Activated CD4-positive, alpha-beta memory T cell treated with anti-CD3 and anti-CD28 coated beads, Interleukin-2, amount 10 ng/mL, durations not matched to agents 7 days and 5 days (primary cell): ENCODE results near the gene PDZK1. TPM values are rescaled to one million over a fixed set of nuclear protein-coding genes. Genes with fewer than 3 reads are reported as not detected.
A peak's percentile ranks its signal among the peaks of the same experiment; 100 is the strongest.
"Not testable (repeated sequence)": the region's sequence is repeated elsewhere in the genome, so short reads cannot be mapped to it uniquely, and the experiment has no call there.

ENCODE experiments used
- CTCF ChIA-PET: fragments of 350-600 bp; sonication (Branson Sonifier 250); formaldehyde crosslinking; loops from one replicate; lab custom pipeline; 2021; ENCODE audit warnings: antibody characterized with exemption, inconsistent platforms; lab: Charles Lee
- POLR2A ChIA-PET: fragments of 350-600 bp; sonication (Branson Sonifier 250); formaldehyde crosslinking; loops from one replicate; lab custom pipeline; 2021; ENCODE audit warnings: antibody characterized with exemption; lab: Charles Lee
- DNase-seq: peaks from one replicate; pipeline ENCODE4 v3.0.0-alpha.2; 2020
- H3K27ac Mint-ChIP-seq: one replicate; pipeline ENCODE4 v1.8.0; 2021; ENCODE audit warnings: mild to moderate bottlenecking, mixed read lengths
- H3K27me3 Mint-ChIP-seq: one replicate; pipeline ENCODE4 v1.8.0; 2021; ENCODE audit warnings: mixed read lengths
- H3K36me3 Mint-ChIP-seq: one replicate; pipeline ENCODE4 v1.8.0; 2021; ENCODE audit warnings: low read depth, mixed read lengths
- H3K4me1 Mint-ChIP-seq: one replicate; pipeline ENCODE4 v1.8.0; 2021; ENCODE audit warnings: mixed read lengths
- H3K4me3 Mint-ChIP-seq: one replicate; pipeline ENCODE4 v1.8.0; 2021; ENCODE audit warnings: mild to moderate bottlenecking, mixed read lengths
- H3K9me3 Mint-ChIP-seq: one replicate; pipeline ENCODE4 v1.8.0; 2021; ENCODE audit warnings: mixed read lengths
- total RNA-seq, 2 experiments: library from RNA; stranded (reverse); gene quantifications; one replicate each; pipeline ENCODE4 v1.2.3, GENCODE V29; 2021

PDZK1 gene
- under 1 TPM in 1 of 2 experiments, not detected in 1; 0.60 TPM for total RNA-seq

- H3K36me3 Mint-ChIP-seq: no peaks in the 10 kb centered on the region
- H3K9me3 Mint-ChIP-seq: no peaks in the 10 kb centered on the region
- H3K27ac Mint-ChIP-seq: no peak within 1 kb of the TSS
- CTCF ChIA-PET: interaction anchor here (0.6 kb wide), 1 partner anchor 15 kb away, joined by 3 read pairs; no protein-coding TSS in a partner anchor
- DNase-seq: no peak
- H3K27me3 Mint-ChIP-seq: peaks cover 14% of the 10 kb centered on the region
- POLR2A ChIA-PET: no interaction called here
- no peak within 1 kb of the TSS for H3K4me3 Mint-ChIP-seq
- H3K4me1 Mint-ChIP-seq: peaks cover 1% of the 10 kb centered on the region
These were observed at the start of gene PDZK1 for GRCh38 chr1:145707183-145707867. TSS of gene PDZK1 (minus strand) at chr1:145707368. CDS start at chr1:145688021, 19,347 bp downstream.

GRCh38 chr1:145751491-145752037 is 44.4 kb upstream of the PDZK1 start:
- Mint-ChIP-seq H3K4me1 (no peaks in the 10 kb centered on the region), H3K36me3 (peaks cover 32% of the 10 kb centered on the region), H3K27ac (no peak overlapping the region), H3K4me3 (no peak overlapping the region), H3K9me3 (no peaks in the 10 kb centered on the region), H3K27me3 (no peaks in the 10 kb centered on the region)
- CTCF ChIA-PET: no interaction called here
- no peak for DNase-seq
- POLR2A ChIA-PET: interaction anchor here (0.9 kb wide), 1 partner anchor 21 kb away, joined by 3 read pairs; no protein-coding TSS in a partner anchor

GRCh38 chr1:145750426-145750825 is 43.3 kb upstream of the PDZK1 start:
- no peak for DNase-seq
- CTCF ChIA-PET: no interaction called here
- Mint-ChIP-seq H3K27ac (no peak overlapping the region), H3K9me3 (no peaks in the 10 kb centered on the region), H3K4me3 (no peak overlapping the region), H3K36me3 (peaks cover 31% of the 10 kb centered on the region), H3K27me3 (no peaks in the 10 kb centered on the region), H3K4me1 (no peaks in the 10 kb centered on the region)
- POLR2A ChIA-PET: no interaction called here

GRCh38 chr1:145747398-145748247 is 40.5 kb upstream of the PDZK1 start:
- H3K27ac Mint-ChIP-seq: no peak overlapping the region
- H3K27me3 Mint-ChIP-seq: no peaks in the 10 kb centered on the region
- no peaks in the 10 kb centered on the region for H3K4me1 Mint-ChIP-seq
- H3K4me3 Mint-ChIP-seq: no peak overlapping the region
- no peaks in the 10 kb centered on the region for H3K9me3 Mint-ChIP-seq
- DNase-seq: no peak
- ChIA-PET POLR2A (no interaction called here), CTCF (no interaction called here)
- H3K36me3 Mint-ChIP-seq: peaks cover 47% of the 10 kb centered on the region

- Mint-ChIP-seq H3K4me3 (no peak overlapping the region), H3K4me1 (no peaks in the 10 kb centered on the region), H3K36me3 (peaks cover 28% of the 10 kb centered on the region), H3K27me3 (no peaks in the 10 kb centered on the region), H3K9me3 (no peaks in the 10 kb centered on the region), H3K27ac (no peak overlapping the region)
- ChIA-PET CTCF (no interaction called here), POLR2A (no interaction called here)
- DNase-seq: no peak
These were observed 33.1 kb upstream of the PDZK1 start for GRCh38 chr1:145740269-145740668.

GRCh38 chr1:145736191-145736590 is 29.0 kb upstream of the PDZK1 start:
- POLR2A ChIA-PET: no interaction called here
- Mint-ChIP-seq H3K4me3 (no peak overlapping the region), H3K27me3 (no peaks in the 10 kb centered on the region), H3K36me3 (peaks cover 5% of the 10 kb centered on the region), H3K4me1 (no peaks in the 10 kb centered on the region), H3K9me3 (no peaks in the 10 kb centered on the region), H3K27ac (no peak overlapping the region)
- CTCF ChIA-PET: no interaction called here
- DNase-seq: no peak

- Mint-ChIP-seq H3K36me3 (peaks cover 5% of the 10 kb centered on the region), H3K9me3 (no peaks in the 10 kb centered on the region), H3K27ac (no peak overlapping the region), H3K4me3 (no peak overlapping the region), H3K4me1 (peaks cover 7% of the 10 kb centered on the region), H3K27me3 (no peaks in the 10 kb centered on the region)
- POLR2A ChIA-PET: no interaction called here
- CTCF ChIA-PET: no interaction called here
- DNase-seq: no peak
These were observed 23.7 kb upstream of the PDZK1 start for GRCh38 chr1:145730900-145731299.

GRCh38 chr1:145730467-145730866 is 23.3 kb upstream of the PDZK1 start:
- Mint-ChIP-seq H3K36me3 (peaks cover 2% of the 10 kb centered on the region), H3K27ac (no peak overlapping the region), H3K9me3 (no peaks in the 10 kb centered on the region), H3K4me1 (peaks cover 7% of the 10 kb centered on the region), H3K4me3 (no peak overlapping the region), H3K27me3 (no peaks in the 10 kb centered on the region)
- no peak for DNase-seq
- ChIA-PET CTCF (no interaction called here), POLR2A (no interaction called here)

- ChIA-PET POLR2A (no interaction called here), CTCF (no interaction called here)
- Mint-ChIP-seq H3K36me3 (no peaks in the 10 kb centered on the region), H3K27ac (no peak overlapping the region), H3K4me3 (no peak overlapping the region), H3K27me3 (no peaks in the 10 kb centered on the region), H3K4me1 (peaks cover 7% of the 10 kb centered on the region), H3K9me3 (no peaks in the 10 kb centered on the region)
- no peak for DNase-seq
These were observed 22.7 kb upstream of the PDZK1 start for GRCh38 chr1:145729666-145730436.

- no peaks in the 10 kb centered on the region for H3K27me3 Mint-ChIP-seq
- H3K27ac Mint-ChIP-seq: no peak overlapping the region
- peaks cover 7% of the 10 kb centered on the region for H3K4me1 Mint-ChIP-seq
- CTCF ChIA-PET: no interaction called here
- no peaks in the 10 kb centered on the region for H3K9me3 Mint-ChIP-seq
- no peaks in the 10 kb centered on the region for H3K36me3 Mint-ChIP-seq
- no peak overlapping the region for H3K4me3 Mint-ChIP-seq
- POLR2A ChIA-PET: no interaction called here
- DNase-seq: no peak
These were observed 22.0 kb upstream of the PDZK1 start for GRCh38 chr1:145729196-145729595.

- POLR2A ChIA-PET, DNase-seq, H3K4me3 Mint-ChIP-seq, H3K9me3 Mint-ChIP-seq, H3K27ac Mint-ChIP-seq, H3K36me3 Mint-ChIP-seq: not testable (repeated sequence)
- Mint-ChIP-seq H3K4me1 (peaks cover 13% of the 10 kb centered on the region), H3K27me3 (peaks cover 13% of the 10 kb centered on the region)
- CTCF ChIA-PET: interaction anchor here (1.0 kb wide), 1 partner anchor 9 kb away, joined by 3 read pairs; no protein-coding TSS in a partner anchor
These were observed 19.0 kb upstream of the PDZK1 start for GRCh38 chr1:145726193-145726592.

GRCh38 chr1:145720878-145721671 is 13.9 kb upstream of the PDZK1 start:
- H3K9me3 Mint-ChIP-seq: no peaks in the 10 kb centered on the region
- ChIA-PET POLR2A (no interaction called here), CTCF (interaction anchor here (0.6 to 1.8 kb wide), 13 partner anchors 10 to 282 kb away, joined by 3 to 9 read pairs (median 3); no protein-coding TSS in a partner anchor)
- H3K27me3 Mint-ChIP-seq: peaks cover 17% of the 10 kb centered on the region
- DNase-seq: peak; percentile 75
- H3K4me3 Mint-ChIP-seq: peak overlapping the region; percentile 24
- H3K4me1 Mint-ChIP-seq: peaks cover 28% of the 10 kb centered on the region
- H3K27ac Mint-ChIP-seq: no peak overlapping the region
- H3K36me3 Mint-ChIP-seq: no peaks in the 10 kb centered on the region
